ENCODE results near the gene ADAR.

Gene ADAR

DNA sequence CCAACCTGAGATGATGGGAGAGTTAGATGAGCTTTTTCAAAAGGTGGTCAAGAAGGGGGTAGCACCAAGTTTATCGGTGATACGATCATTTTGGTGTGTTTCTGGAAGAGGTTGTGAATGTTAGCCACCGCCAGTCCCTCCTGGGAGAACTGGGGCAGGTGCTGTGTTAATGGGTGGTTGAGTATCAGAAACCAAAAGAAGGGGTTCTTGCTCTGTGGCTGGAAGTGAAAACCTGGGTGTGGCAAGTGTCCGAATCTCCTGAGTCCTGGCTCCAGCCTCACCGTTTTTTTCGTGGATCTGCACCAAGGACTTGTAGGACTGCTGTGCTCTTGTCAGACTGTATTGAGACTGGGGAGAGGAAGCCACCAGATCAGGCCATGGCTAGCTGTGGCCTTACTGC, 57.3 kb downstream of the ADAR start:
- TF ChIP-seq, protein P1, sequence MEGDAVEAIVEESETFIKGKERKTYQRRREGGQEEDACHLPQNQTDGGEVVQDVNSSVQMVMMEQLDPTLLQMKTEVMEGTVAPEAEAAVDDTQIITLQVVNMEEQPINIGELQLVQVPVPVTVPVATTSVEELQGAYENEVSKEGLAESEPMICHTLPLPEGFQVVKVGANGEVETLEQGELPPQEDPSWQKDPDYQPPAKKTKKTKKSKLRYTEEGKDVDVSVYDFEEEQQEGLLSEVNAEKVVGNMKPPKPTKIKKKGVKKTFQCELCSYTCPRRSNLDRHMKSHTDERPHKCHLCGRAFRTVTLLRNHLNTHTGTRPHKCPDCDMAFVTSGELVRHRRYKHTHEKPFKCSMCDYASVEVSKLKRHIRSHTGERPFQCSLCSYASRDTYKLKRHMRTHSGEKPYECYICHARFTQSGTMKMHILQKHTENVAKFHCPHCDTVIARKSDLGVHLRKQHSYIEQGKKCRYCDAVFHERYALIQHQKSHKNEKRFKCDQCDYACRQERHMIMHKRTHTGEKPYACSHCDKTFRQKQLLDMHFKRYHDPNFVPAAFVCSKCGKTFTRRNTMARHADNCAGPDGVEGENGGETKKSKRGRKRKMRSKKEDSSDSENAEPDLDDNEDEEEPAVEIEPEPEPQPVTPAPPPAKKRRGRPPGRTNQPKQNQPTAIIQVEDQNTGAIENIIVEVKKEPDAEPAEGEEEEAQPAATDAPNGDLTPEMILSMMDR (IDR thresholded peaks at IDR 0.05) = no peak
- H3K36me3 ChIP-seq = peaks cover 67 to 71% (median 68%) of the 10 kb centered on the region in 3 donors
- H3K27me3 ChIP-seq = no peaks in the 10 kb centered on the region
- no peak overlapping the region for H3K27ac ChIP-seq
- H3K4me1 ChIP-seq = peaks cover 0 to under 1% (median under 1%) of the 10 kb centered on the region in 4 donors
- no peak for DNase-seq
- H3K4me3 ChIP-seq = no peak overlapping the region
- intact Hi-C loops (cut with DNase I; ENCODE audit: low total_unique reads) = loop anchor here (10.0 kb wide), 1 partner anchor 226 kb away; the partner anchor contains the start of genes AQP10 and ATP8B2
- H3K9me3 ChIP-seq = no peaks in the 10 kb centered on the region

DNA sequence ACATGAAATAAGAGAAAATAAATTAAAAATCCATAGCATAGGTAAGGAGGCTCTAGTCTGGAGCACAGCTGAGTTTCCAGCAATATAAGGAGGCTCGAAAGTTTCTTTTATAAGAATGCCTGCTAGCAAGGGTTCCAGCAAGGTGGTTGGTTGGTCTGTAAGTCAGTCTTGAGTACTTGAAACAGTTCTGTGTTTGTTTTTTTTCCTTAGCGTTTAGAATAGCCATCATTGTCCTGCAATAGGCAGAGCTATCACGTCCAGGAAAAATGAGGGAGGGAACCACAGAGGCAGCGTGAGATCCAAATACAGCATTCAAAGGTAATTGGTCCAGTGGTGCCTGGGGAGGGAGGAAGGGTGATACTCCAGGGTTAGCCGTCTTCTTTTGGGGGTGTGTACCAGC, 57.9 kb downstream of the ADAR start:
- Histone ChIP-seq H3K27me3 (no peaks in the 10 kb centered on the region), H3K27ac (no peak overlapping the region), H3K4me1 (no peaks in the 10 kb centered on the region), H3K4me3 (no peak overlapping the region), H3K36me3 (peaks cover 61 to 65% (median 62%) of the 10 kb centered on the region in 3 donors), H3K9me3 (no peaks in the 10 kb centered on the region)
- no peak for DNase-seq
- TF ChIP-seq, protein P1 (IDR thresholded peaks at IDR 0.05) = no peak
- intact Hi-C loops (cut with DNase I; ENCODE audit: low total_unique reads) = loop anchor here (10.0 kb wide), 1 partner anchor 225 kb away; the partner anchor contains the start of genes AQP10 and ATP8B2

DNA sequence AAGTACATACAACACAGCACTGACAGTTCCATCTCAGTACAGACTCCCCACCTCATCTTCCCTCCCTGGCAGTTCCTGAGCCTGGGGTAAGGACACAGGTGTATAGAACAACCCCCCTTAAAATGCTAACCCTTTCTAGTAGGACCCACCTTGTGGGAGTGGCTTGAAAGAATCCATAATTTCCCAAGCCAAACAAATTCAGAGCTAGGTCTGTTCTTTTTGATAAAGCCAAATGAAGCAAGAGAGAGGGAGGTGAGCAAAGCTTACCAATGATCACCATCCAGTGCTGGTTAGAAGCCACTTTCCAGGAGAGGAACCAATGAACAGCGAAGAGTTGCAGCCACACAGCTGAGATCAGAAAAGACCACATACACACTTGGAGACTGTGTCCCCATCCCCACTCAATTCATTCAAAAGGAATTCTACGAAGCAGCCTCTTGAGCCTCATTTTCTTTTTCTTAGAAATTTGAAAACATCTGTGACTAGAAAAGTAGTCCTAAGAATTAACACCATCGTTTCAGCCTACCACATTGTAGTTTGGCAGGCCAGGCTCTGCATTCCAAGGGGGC, 58.7 kb downstream of the ADAR start:
- Histone ChIP-seq H3K4me1 (no peaks in the 10 kb centered on the region), H3K27me3 (no peaks in the 10 kb centered on the region), H3K36me3 (peaks cover 53 to 57% (median 54%) of the 10 kb centered on the region in 3 donors), H3K27ac (no peak overlapping the region), H3K4me3 (no peak overlapping the region), H3K9me3 (no peaks in the 10 kb centered on the region)
- intact Hi-C loops (cut with DNase I; ENCODE audit: low total_unique reads) = loop anchor here (5.0 kb wide), 1 partner anchor 67 kb away; no protein-coding TSS in a partner anchor
- TF ChIP-seq, protein P1 (IDR thresholded peaks at IDR 0.05) = no peak
- DNase-seq = no peak

DNA sequence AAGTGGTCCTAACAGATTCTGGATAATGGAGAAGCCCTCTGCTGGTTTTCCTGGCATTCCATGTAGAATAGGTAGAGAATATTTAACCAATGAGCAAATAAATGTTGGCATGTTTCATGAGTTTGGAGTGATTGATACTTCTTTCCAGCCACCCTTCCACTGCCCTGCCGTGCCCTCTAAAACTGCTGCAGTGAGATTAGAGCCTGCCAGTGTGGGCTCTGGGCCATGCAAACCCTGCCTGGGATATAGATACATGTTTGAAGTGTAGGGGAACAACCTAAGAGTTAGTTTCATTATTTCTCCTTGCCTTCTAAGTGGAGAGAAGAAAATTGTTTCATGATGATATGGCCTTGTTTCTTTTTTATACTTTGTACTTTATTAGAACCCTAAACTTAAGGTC, 60.0 kb downstream of the ADAR start:
- Histone ChIP-seq H3K27ac (no peak overlapping the region), H3K4me1 (no peaks in the 10 kb centered on the region), H3K4me3 (no peak overlapping the region), H3K36me3 (peaks cover 41 to 45% (median 41%) of the 10 kb centered on the region in 3 donors), H3K9me3 (no peaks in the 10 kb centered on the region), H3K27me3 (peaks cover 0 to 13% of the 10 kb centered on the region in 2 donors)
- no peak for DNase-seq
- intact Hi-C loops (cut with DNase I; ENCODE audit: low total_unique reads) = loop anchor here (5.0 kb wide), 1 partner anchor 66 kb away; no protein-coding TSS in a partner anchor
- TF ChIP-seq, protein P1 (IDR thresholded peaks at IDR 0.05) = no peak

DNA sequence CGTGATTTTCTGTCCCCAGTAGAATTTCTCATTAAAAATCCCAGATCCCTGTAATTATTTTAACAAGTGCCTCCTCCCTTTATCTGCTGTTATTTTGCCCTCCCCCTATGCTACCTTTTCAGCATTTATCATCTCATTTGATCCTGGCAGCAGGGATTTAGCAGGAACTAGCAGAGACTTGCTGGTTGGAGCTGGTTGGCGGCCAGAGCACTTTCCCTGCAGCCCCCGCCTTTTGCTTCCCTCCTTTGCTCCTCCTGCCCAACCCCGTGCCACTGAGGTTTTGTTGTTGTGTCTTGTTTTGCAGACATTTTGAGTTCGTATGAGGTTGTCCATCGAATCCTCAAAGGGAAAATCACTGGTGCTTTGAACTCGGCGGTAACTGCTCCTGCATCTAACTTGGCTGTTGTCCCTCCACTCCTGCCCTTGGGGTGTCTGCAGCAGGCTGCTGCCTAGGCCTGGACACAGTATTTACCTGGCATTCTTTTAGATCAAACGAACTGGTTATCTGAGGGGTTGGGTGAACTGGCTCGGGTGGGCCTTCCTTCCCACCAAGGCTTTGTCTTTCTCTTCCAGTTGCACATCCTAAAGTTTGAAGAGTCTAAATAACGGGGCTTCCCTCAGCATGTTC, 60.8 kb downstream of the ADAR start:
- no peak overlapping the region for H3K4me3 ChIP-seq
- H3K4me1 ChIP-seq = no peaks in the 10 kb centered on the region
- intact Hi-C loops (cut with DNase I; ENCODE audit: low total_unique reads) = loop anchor here (5.0 kb wide), 1 partner anchor 65 kb away; no protein-coding TSS in a partner anchor
- TF ChIP-seq, protein P1 (IDR thresholded peaks at IDR 0.05) = no peak
- no peaks in the 10 kb centered on the region for H3K9me3 ChIP-seq
- DNase-seq = no peak
- no peak overlapping the region for H3K27ac ChIP-seq
- H3K27me3 ChIP-seq = peaks cover 0 to 19% of the 10 kb centered on the region in 2 donors
- peaks cover 33 to 36% (median 33%) of the 10 kb centered on the region in 3 donors for H3K36me3 ChIP-seq

Data from tibial artery (tissue), 4 donors.